Medulla oblongata (tissue), 1 donor: ENCODE results near the gene YTHDF1.

ENCODE experiments used
- DNase-seq: peaks from one replicate; pipeline ENCODE4 v3.0.0-alpha.2; 2015; ENCODE audit errors: extremely low spot score

Gene YTHDF1

DNA sequence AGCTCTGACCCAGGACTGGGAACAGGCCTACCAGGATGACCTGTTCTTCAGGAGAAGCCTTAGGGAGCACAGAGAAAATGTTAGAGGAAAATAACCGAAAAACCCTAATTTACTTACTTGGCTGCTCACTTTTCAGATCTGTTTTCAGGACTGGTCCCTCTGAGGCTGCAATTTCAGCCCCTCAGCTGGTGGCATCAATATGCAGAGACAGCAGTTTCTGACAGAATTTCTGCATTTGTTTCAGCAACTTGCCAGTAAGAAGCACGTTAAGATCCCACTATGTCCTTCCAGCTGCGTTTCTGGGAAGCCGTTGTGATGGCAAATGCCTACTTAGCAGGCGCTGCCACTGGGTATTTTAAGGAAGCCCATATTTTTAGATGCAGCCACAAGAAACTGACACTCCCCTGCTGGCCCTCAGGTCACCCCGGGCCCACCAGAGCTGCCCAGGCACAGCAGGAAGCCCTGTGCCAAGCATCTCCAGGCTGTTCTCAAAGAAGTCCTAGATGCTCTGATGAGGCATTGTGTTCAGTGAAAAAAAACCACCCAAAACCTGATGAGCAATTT lies 7.5 kb downstream of the YTHDF1 start:
- DNase-seq = no peak

- peak; percentile 67 for DNase-seq
Observed at GRCh38 chr20:63206878-63207277, 9.1 kb downstream of the YTHDF1 start.

DNA sequence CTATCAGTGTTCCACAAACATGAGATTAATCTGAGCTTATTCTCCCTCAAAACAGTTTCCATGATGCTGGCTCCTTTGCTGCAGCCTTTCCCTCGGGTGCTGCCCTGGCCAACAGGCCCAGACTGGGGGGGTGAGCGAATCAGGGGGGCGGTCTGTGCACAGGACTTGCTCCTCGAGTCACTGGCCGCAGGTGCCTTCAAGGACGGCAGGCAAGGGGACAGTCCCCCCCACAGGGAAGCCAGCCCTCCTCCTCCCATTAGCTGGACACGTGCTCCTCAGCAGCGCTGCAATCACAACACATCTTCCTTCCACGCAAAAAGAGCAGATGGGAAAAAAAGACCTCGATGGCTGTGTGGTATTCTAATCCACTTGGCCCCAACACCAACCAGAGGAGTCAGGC lies 10.0 kb downstream of the YTHDF1 start:
- DNase-seq = no peak

DNA sequence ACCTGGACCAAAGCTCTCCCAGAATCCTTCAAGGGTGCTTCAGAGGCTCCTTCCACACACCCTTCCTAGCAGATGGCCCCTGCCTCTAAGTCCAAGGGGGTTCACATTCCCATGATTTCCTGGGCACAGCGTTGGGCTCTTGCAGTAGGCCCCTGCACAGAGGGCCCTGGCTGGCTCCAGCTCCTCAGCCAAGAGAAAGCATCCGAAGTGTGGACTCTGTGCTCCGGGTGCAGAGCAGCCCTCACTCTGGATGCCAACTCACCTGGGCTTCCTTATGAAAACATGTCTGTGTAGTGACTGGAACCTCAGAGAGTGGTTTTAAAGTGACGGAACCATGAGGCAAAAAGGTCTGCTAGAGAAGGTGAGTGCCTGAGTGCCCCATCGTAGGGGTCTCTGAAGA lies 11.6 kb downstream of the YTHDF1 start:
- no peak for DNase-seq

GRCh38 chr20:63202811-63203526 lies 13.0 kb downstream of the YTHDF1 start:
- no peak for DNase-seq

DNA sequence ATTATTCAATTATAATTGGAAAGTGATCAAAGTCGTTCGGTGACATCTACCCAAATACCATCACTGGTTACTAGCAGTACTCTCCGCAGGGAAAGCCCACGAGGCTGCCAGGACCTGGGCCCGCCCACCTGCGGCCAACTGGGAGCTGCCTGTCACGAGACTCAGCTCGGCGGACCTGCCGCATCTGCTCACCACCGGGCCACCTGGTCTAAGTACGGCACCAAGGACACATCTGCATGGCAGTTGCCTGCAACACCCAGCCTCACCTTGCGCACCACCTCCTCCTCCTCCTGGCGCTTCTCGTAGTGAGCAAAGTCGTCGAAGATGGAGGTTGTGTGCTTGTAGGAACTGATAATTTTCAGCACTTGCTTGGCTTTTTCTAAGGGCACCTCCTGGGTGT lies 13.9 kb downstream of the YTHDF1 start:
- no peak for DNase-seq

DNA sequence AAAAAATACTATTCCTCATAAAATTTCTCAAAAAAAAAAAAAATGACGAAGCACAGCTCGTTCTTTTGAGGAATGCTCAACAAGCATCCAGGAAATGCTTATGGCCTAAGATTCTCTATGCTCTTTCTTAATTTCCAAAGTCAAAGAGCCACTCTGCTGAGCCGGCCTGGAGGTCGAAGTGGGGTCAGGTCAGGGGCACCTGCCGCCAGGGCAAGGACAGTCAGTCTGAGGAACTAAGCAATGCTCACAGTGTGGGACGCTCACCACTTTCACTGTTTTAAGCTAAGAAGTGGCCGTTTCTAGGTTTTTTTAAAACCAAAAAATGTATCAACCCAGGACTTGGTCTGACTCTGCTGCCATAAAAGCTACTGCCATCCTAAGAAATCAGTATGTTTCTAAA lies 17.3 kb downstream of the YTHDF1 start:
- DNase-seq = no peak

- no peak for DNase-seq
Observed at GRCh38 chr20:63196768-63197470, 19.0 kb downstream of the YTHDF1 start.

DNA sequence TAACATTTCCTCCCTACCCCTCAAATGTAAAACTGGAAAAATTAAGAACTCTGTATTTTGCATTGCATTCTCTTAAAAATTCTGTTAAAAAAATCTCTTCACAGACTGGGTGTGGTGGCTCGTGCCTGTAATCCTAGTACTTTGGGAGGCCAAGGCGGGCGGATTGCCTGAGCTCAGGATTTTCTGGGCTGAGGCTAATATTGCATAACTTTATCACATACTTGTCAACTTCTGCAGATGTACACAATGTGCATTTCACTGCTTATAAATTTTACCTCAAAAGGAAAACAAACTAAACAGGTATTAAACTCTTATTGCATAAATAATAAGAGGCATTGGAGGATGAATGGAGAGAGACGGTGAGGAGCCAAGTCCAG lies 21.1 kb downstream of the YTHDF1 start:
- no peak for DNase-seq

GRCh38 chr20:63194007-63194796 lies 21.7 kb downstream of the YTHDF1 start:
- DNase-seq = no peak

DNA sequence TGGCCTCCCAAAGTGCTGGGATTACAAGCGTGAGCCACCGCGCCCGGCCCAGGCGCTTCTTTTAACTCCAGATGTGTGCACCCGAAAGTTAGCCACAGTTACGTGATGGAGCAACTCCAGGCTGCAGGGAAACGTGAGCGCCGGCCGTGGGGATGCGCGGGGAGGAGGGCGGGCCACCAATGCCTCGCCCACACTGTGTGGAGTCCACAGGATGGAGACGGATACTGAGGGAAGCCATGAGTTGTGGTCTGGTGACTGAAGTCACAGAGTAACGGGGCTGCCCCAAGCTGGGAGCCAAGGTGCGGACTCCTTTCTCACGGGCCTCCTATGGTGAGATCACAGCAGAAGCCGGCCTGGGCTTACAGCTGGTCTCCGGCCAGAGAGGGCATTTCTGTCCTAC lies 23.2 kb downstream of the YTHDF1 start:
- DNase-seq = no peak

- no peak for DNase-seq
Observed at GRCh38 chr20:63191400-63191799, 24.5 kb downstream of the YTHDF1 start.

- no peak for DNase-seq
Observed at GRCh38 chr20:63190828-63191227, 25.1 kb downstream of the YTHDF1 start.

GRCh38 chr20:63189846-63190559 lies 25.9 kb downstream of the YTHDF1 start:
- DNase-seq = no peak

- no peak for DNase-seq
Observed at GRCh38 chr20:63189322-63189642, 26.6 kb downstream of the YTHDF1 start.

GRCh38 chr20:63188641-63189321 lies 27.1 kb downstream of the YTHDF1 start:
- no peak for DNase-seq

DNA sequence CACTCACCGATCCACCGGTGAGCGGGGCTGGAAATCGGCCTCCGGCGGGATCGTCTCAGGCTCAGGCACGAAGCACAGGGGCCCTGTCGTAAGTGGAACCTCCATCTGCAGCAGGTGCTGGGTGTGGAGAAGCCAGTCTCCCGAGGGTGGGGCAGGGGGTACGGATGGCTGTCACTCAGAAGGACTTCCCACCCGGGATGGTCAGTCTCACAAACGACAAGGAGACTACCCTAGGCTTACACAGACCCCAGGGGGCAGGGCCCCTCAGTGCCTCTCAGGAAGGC lies 27.8 kb downstream of the YTHDF1 start:
- DNase-seq = no peak

GRCh38 chr20:63187338-63188158 lies 28.4 kb downstream of the YTHDF1 start:
- no peak for DNase-seq

- no peak for DNase-seq
Observed at GRCh38 chr20:63186528-63187316, 29.2 kb downstream of the YTHDF1 start.

- no peak for DNase-seq
Observed at GRCh38 chr20:63186084-63186483, 29.8 kb downstream of the YTHDF1 start.
